ENCODE data around the gene PALLD. TPM values are rescaled to one million over a fixed set of nuclear protein-coding genes. Genes with fewer than 3 reads are reported as not detected.

PALLD gene
- total RNA-seq, 4 donors from 2014 or later = 93.3 to 214 (median 174) TPM

- 72 to 77% methylated on average over 4 of the region's 4 CpGs for WGBS, 2 donors
Observed at GRCh38 chr4:168712316-168712890, 215.6 kb downstream of the PALLD start.

GRCh38 chr4:168713253-168713652 is 216.4 kb downstream of the PALLD start:
- no peak overlapping the region for H3K27ac ChIP-seq

More at GRCh38 chr4:168712316-168712890, 215.6 kb downstream of the PALLD start:
- Histone ChIP-seq H3K4me1 (peaks cover 0 to 42% (median 25%) of the 10 kb centered on the region in 4 donors), H3K36me3 (no peaks in the 10 kb centered on the region), H3K9me3 (no peaks in the 10 kb centered on the region), H3K27ac (peak overlapping the region in 2 of 4 donors; percentile 50 to 68), H3K4me3 (no peak overlapping the region), H3K27me3 (no peaks in the 10 kb centered on the region)
- no peak for TF ChIP-seq CTCF (IDR thresholded peaks at IDR 0.05)
- TF ChIP-seq EP300 (IDR thresholded peaks at IDR 0.05) = no peak
- TF ChIP-seq POLR2A (IDR thresholded peaks at IDR 0.05) = no peak
- no peak for DNase-seq (ENCODE audit: low spot score in 2 of 2)

GRCh38 chr4:168715896-168716295 is 219.0 kb downstream of the PALLD start:
- H3K36me3 ChIP-seq = no peaks in the 10 kb centered on the region
- 80 to 81% methylated on average over 7 of the region's 7 CpGs for WGBS, 2 donors
- H3K27me3 ChIP-seq = no peaks in the 10 kb centered on the region
- peaks cover 0 to 33% (median 18%) of the 10 kb centered on the region in 4 donors for H3K4me1 ChIP-seq
- H3K9me3 ChIP-seq = no peaks in the 10 kb centered on the region
- no peak overlapping the region for H3K4me3 ChIP-seq
- peak overlapping the region in 3 of 4 donors; percentile 35 to 85 (median 79) for H3K27ac ChIP-seq
- TF ChIP-seq POLR2A (IDR thresholded peaks at IDR 0.05) = no peak
- TF ChIP-seq EP300 (IDR thresholded peaks at IDR 0.05) = no peak
- no peak for TF ChIP-seq CTCF (IDR thresholded peaks at IDR 0.05)
- no peak for DNase-seq (ENCODE audit: low spot score in 2 of 2)

More at GRCh38 chr4:168713253-168713652, 216.4 kb downstream of the PALLD start:
- Histone ChIP-seq H3K4me1 (peaks cover 0 to 43% (median 25%) of the 10 kb centered on the region in 4 donors), H3K4me3 (no peak overlapping the region), H3K27me3 (no peaks in the 10 kb centered on the region), H3K9me3 (no peaks in the 10 kb centered on the region), H3K36me3 (no peaks in the 10 kb centered on the region)
- TF ChIP-seq CTCF (IDR thresholded peaks at IDR 0.05) (no peak), POLR2A (IDR thresholded peaks at IDR 0.05) (no peak), EP300 (IDR thresholded peaks at IDR 0.05) (no peak)
- 91 to 97% methylated on average over 2 of the region's 2 CpGs for WGBS, 2 donors
- DNase-seq (ENCODE audit: low spot score in 2 of 2) = no peak

- Histone ChIP-seq H3K4me3 (no peak overlapping the region), H3K4me1 (peaks cover 0 to 26% (median 13%) of the 10 kb centered on the region in 4 donors), H3K27me3 (no peaks in the 10 kb centered on the region), H3K27ac (peak overlapping the region; percentile 1 to 85 (median 57)), H3K36me3 (no peaks in the 10 kb centered on the region), H3K9me3 (no peaks in the 10 kb centered on the region)
- DNase-seq (ENCODE audit: low spot score in 2 of 2) = peak in 1 of 2 donors; percentile 19
- no peak for TF ChIP-seq POLR2A (IDR thresholded peaks at IDR 0.05)
- TF ChIP-seq EP300 (IDR thresholded peaks at IDR 0.05) = peak; percentile 36 to 80
- no peak for TF ChIP-seq CTCF (IDR thresholded peaks at IDR 0.05)
- 66 to 67% methylated on average over 3 of the region's 3 CpGs for WGBS, 2 donors
Observed at GRCh38 chr4:168716406-168717129, 219.7 kb downstream of the PALLD start.

GRCh38 chr4:168717847-168718246 is 221.0 kb downstream of the PALLD start:
- H3K36me3 ChIP-seq = no peaks in the 10 kb centered on the region
- TF ChIP-seq CTCF (IDR thresholded peaks at IDR 0.05) = no peak
- peak in 1 of 2 donors; percentile 65 for TF ChIP-seq EP300 (IDR thresholded peaks at IDR 0.05)
- H3K4me3 ChIP-seq = no peak overlapping the region
- H3K4me1 ChIP-seq = peaks cover 0 to 16% (median 9%) of the 10 kb centered on the region in 4 donors
- H3K27me3 ChIP-seq = no peaks in the 10 kb centered on the region
- no peaks in the 10 kb centered on the region for H3K9me3 ChIP-seq
- WGBS, 2 donors = 34 to 37% methylated on average over 3 of the region's 3 CpGs
- DNase-seq (ENCODE audit: low spot score in 2 of 2) = peak in 1 of 2 donors; percentile 24
- H3K27ac ChIP-seq = peak overlapping the region in 2 of 4 donors; percentile 79 to 85
